Measurements from ENCODE around the gene PPP1R26. TPM values are rescaled to one million over a fixed set of nuclear protein-coding genes. Genes with fewer than 3 reads are reported as not detected.

PPP1R26 gene
- total and polyA plus RNA-seq, 9 of the 15 experiments (the other 6 are each of a cell fraction or from before 2014, with no cell fraction given) = 0.77 to 26.8 (median 9.3) TPM

- TF ChIP-seq YY1 (IDR thresholded peaks at IDR 0.05; ENCODE audit: borderline replicate concordance in 1 of 3, control insufficient read depth in 1 of 3, extremely low read depth in 1 of 3, insufficient read depth in 3 of 3, insufficient read length in 1 of 3, insufficient replicate concordance in 2 of 3, low read depth in 1 of 3, low read length in 2 of 3) = peak in 1 of 3 experiments; percentile 19
- TF ChIP-seq KAT2B (IDR thresholded peaks at IDR 0.05; ENCODE audit: low read depth, low read length) = peak; percentile 93
- no peak for TF ChIP-seq SMAD4 (CRISPR knock-in tag; conservative IDR thresholded peaks at IDR 0.05)
- no peak for TF ChIP-seq HMGXB4 (CRISPR knock-in tag; IDR thresholded peaks at IDR 0.05)
- no peak for TF ChIP-seq NCOA6 (IDR thresholded peaks at IDR 0.05)
- peak; percentile 42; the same call in 1 of the 2 replicates for TF ChIP-seq REST (IDR thresholded peaks at IDR 0.05; ENCODE audit: borderline replicate concordance)
- no peak for TF ChIP-seq REST (CRISPR knock-in tag; IDR thresholded peaks at IDR 0.05; ENCODE audit: low read depth)
- 0 out of 4 replicates have a peak, but pooled peaks of 1 of the 2 experiments have one; percentile 37 for TF ChIP-seq UBTF (IDR thresholded peaks at IDR 0.05; ENCODE audit: borderline replicate concordance in 1 of 2, low read depth in 2 of 2, low read length in 2 of 2)
- TF ChIP-seq TOE1 (IDR thresholded peaks at IDR 0.05; ENCODE audit: borderline replicate concordance) = 0 out of 2 replicates have a peak, but pooled peaks have one; percentile 46
- no peak for TF ChIP-seq TOE1 (CRISPR knock-in tag; IDR thresholded peaks at IDR 0.05; ENCODE audit: borderline replicate concordance, low read depth)
- TF ChIP-seq NFRKB (IDR thresholded peaks at IDR 0.05; ENCODE audit: low read depth) = peak; percentile 47; the same call in 1 of the 2 replicates
- TF ChIP-seq ATF2 (CRISPR knock-in tag; IDR thresholded peaks at IDR 0.05) = no peak
- no peak for TF ChIP-seq POU5F1 (IDR thresholded peaks at IDR 0.05; ENCODE audit: borderline replicate concordance, low read depth, low read length, partially characterized antibody)
These were observed 39.0 kb upstream of the PPP1R26 start (continued) for GRCh38 chr9:135440620-135441019.

Measured in K562 (cell line).